Right forelimb (tissue), 1 donor: ENCODE results near the gene OAT.
A peak's percentile ranks its signal among the peaks of the same experiment; 100 is the strongest.
"Not testable (repeated sequence)": the region's sequence is repeated elsewhere in the genome, so short reads cannot be mapped to it uniquely, and the experiment has no call there.

Experiments used
- DNase-seq: peaks from one replicate; pipeline ENCODE4 v3.0.0-alpha.2; 2018

OAT gene

DNA sequence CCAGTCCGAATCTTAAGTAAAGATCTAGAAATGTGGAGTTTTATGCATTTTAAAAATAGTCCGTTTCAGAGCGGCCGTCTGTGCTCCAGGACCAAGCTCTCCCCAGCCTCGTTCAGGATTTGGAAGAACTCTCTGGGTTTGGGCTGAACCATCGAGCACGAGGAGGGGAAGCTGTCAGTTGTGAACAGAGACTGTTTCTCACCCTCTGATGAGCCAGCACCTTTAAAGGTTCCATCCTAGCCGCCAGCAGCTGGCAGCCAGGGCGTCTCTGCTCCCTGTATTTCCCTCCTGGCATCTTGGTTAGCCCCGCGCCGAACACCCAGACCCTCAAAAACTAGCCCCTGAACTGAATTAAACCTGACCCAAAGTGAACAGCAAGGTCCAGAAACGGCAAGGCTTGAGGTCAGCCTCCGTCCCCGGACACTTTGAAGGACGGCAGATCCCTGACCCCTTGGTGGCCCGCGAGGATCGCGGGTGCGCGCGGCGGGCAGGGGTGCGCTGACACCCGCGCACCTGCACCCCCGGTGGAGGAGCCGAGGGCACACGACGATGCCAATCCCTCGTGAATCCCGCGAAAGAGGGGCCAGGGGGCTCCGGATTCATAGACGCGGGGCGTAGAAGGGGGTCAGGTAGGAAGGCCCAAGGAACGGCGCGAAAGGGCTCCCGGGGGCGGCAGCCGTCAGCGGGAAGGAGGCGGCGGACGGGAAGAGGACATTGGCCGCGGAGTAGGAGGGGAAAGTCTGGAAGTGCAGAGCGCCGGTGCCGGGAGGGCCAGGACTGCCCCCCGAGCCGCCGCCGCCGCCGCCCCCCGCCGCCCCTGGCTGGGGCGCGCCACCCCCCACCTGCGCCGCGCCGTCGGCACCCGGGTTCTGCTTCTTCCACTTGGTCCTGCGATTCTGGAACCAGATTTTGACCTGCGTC is 28.4 kb upstream of the OAT start:
- no peak for DNase-seq

DNA sequence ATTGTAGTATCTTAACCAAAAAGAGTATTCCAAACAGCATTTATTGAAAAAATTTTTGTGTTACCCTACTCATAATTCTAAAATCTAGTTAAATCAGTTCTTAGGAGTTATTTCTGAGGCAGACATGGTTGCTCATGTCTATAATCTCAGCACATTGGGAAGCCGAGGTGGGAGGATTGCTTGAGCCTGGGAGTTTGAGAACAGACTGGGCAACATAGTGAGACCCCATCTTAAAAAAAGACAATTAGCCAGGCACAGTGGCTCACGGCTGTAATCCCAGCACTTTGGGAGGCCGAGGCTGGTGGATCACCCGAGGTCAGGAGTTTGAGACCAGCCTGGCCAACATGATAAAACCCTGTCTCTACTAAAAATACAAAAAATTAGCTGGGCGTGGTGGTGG is 23.0 kb upstream of the OAT start:
- DNase-seq: not testable (repeated sequence)

GRCh38 chr10:124436191-124436638 is 17.5 kb upstream of the OAT start:
- no peak for DNase-seq

GRCh38 chr10:124435683-124436082 is 17.0 kb upstream of the OAT start:
- not testable (repeated sequence) for DNase-seq

GRCh38 chr10:124433461-124433860 is 14.7 kb upstream of the OAT start:
- DNase-seq: no peak

- DNase-seq: no peak
These were observed 11.4 kb upstream of the OAT start for GRCh38 chr10:124430077-124430476.

- no peak for DNase-seq
These were observed 10.9 kb upstream of the OAT start for GRCh38 chr10:124429576-124429975.

DNA sequence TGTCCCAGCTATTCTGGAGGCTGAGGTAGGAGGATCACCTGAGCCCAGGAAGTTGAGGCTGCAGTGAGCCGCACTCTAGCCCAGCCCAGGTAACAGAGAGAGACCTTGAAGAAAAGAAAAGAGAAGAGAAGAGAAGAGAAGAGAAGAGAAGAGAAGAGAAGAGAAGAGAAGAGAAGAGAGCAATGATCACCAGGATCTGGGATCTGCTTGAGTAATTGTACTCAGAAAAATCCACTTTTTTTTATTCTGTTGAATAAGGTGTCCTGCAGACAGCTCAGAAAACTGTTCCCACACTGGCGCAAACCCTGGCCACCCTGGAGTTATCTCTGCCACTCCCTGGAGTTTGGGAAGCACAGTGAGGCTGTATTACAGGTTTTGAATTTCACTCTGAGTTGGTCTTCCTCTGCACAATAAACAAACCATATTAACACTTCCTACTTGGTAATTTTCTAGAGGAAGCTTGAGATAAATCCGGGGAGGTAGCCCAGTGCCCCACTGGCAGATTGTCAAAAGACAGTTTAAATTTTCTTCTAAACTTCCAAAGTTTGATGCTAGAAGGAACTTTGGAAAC is 9.6 kb upstream of the OAT start:
- DNase-seq: no peak

DNA sequence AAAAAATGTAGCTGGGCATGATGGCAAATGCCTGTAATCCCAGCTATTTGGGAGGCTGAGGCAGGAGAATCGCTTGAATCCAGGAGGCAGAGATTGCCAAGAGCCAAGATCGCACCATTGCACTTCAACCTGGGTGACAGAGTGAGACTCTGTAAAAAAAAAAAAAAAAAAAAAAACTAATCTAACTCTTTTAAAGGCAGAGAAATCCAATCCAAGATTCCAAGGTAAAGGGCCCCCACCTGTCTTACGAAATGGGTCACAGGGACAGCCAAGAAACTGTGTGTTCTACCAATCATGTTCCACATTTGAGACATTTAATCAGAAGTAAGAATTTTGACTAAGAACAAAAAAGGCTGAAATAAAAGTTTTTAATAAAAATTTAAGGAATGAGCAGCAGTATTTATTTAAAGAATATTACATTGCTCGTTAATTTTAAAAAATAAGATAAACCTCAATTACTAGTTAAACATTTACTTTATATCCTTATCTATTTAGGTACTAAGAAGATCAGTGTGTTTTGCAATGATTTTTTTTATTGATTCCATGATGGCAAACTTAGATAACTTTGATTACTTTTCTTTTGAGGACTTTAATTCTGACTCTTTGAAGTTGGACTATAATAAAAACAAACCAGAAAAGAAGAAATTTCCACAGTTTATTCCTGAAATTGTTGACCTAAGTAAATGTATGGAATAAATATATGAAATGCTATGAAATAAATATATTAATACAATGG is 6.7 kb upstream of the OAT start:
- DNase-seq: no peak

GRCh38 chr10:124423813-124424212 is 5.1 kb upstream of the OAT start:
- DNase-seq: no peak

DNA sequence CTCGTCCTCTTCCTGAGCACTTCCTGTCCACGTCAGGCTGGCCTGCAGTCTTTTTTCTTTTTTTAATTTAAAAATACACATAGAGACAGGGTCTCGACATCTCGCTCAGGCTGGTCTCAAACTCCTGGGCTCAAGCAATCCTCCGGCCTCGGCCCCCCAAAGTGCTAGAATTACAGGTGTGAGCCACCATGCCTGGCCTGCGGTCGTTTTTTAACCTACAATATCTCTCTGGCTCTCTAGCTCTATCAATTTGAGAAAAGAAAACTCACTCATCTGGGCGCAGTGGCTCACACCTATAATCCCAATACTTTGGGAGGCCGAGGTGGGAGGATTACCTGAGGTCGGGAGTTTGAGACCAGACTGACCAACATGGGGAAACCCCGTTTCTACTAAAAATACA is 4.0 kb upstream of the OAT start:
- DNase-seq: no peak

GRCh38 chr10:124420254-124420653 is 1.5 kb upstream of the OAT start:
- no peak for DNase-seq

GRCh38 chr10:124419635-124420034 is 912 bp upstream of the OAT start:
- DNase-seq: no peak

- peak; percentile 84 for DNase-seq
These were observed 613 bp downstream of the OAT start for GRCh38 chr10:124417895-124418725.

DNA sequence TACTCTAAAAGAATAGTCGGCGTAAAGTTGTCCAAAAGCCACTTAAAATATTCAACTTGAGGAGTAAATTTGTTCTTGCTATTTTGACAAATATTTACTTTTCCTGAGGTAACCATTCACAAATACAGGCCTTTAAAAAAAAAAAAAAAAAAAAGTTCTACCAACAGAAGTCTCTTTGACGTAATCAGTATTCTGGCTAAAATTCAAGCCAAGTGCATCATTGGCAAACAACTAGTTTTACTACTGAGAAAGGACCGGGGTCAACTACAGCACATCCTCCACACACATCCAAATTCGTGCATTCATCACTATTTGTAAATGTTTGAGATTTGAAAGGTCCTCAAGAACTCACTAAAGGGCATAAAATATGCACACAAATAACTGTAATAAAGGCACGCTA is 2.0 kb downstream of the OAT start:
- DNase-seq: no peak

DNA sequence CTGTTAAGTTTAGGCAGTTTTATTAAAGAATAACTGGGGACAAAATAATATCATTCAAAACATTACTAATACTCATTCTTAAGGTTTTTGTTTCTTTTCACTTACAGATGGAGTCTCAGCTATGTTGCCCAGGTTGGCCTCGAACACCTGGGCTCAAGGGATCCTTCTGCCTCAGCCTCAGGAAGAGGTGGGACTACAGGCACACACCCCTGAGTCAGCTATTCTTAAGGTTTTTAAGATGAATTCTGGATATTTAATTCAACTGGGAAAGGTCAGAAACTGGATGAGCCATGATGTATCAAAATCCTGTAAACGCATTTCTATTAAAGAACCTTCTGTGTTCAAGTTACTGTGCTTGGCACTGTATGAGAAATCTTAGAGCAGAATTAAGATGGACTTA is 3.5 kb downstream of the OAT start:
- no peak for DNase-seq

DNA sequence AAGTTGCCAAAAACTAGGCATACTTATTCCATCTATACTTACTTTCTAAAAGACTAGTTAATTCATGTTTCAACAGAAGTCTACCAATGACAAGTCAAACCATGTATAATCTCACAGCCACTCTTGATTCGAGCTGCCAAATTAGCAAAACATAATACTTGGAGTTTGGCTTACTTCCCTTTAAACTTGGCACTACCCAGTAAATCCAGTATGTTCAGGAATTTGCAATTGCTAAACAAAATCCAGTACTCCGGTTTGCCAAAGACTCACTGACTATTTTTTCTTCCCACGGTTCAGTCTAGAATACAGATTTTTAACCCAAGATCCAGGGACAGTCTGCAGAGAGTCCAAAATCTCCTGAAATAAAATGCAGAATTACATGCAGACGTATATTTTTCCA is 4.6 kb downstream of the OAT start:
- no peak for DNase-seq

GRCh38 chr10:124409696-124410095 is 9.0 kb downstream of the OAT start:
- no peak for DNase-seq

DNA sequence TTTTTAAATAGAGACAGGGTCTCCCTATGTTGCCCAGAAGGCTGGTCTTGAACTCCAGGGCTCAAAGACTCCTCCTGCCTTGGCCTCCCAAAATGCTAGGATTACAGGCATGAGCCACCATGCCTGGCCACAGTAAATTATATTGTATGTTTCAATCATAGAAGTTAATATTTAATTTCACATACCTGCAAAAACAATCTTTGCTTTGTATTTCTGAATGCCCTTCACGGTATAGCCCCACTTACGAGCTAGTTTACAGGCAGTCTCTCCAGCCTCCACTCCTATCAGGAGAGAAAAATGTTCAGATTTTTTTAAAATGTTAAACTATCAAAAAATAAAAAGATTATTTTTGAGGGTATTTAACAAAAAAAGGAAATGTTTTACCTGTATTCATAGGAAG is 10.4 kb downstream of the OAT start:
- DNase-seq: no peak

DNA sequence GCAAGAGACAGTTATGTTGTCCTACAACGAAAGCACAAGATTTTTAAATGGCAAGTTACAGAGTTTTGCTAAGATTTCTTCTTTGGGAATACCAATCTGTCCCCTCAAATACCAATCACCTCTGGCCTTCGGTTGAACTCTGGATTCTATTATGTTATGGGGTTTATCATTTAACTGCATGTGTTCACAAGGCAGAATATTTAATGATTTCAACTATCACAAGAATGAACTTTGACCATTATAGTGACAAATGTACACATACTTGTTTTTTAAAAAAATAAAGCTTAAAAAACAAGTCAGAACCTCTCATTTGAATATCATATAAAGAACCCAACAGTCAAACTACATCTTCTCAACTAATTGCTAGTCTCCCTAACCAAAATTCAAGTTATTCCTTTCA is 11.3 kb downstream of the OAT start:
- no peak for DNase-seq

DNA sequence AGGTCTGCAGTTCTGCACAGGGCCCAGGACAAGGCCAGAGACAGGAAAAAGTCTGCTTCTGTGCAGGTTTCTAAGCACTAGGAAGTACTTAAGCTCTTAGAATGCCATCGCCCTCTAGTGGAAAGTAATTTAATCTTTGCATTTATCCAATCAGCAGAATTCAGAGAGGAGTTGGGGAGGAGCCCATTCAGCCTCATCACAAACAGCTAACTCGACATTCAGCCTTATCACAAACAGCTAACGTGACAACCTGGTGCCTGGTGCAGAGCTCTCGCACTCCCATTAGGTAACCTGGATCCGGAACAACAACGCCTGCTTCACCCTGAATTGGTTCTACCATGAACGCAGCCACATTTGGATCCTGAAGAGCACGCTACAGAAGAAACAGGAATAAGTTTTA is 15.2 kb downstream of the OAT start:
- no peak for DNase-seq

- DNase-seq: no peak
These were observed 16.4 kb downstream of the OAT start for GRCh38 chr10:124402273-124402672.

DNA sequence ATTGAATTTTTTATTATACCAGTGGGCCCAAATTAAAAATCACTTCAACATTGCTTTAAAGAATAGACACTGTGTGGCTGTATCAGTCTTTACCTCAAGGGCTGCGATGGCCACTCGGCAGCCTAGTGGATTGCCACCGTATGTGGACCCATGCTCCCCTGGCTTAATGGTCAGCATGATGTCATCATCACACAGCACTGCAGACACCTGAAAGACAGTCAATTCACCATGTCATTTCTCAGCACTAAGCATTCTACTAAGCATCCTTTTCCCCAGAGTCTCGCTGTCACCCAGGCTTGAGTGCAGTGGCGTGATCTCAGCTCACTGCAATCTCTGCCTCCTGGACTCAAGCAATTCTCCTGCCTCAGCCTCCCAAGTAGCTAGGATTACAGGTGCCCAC is 17.1 kb downstream of the OAT start:
- DNase-seq: no peak
